Fibroblast of villous mesenchyme (primary cell): Measurements from ENCODE around the gene SNX25. TPM values are rescaled to one million over a fixed set of nuclear protein-coding genes. Genes with fewer than 3 reads are reported as not detected.

Experiments
- DNase-seq: peaks from one replicate; pipeline ENCODE4 v3.0.0-alpha.2; 2010; ENCODE audit warnings: low read depth
- H3K4me3 ChIP-seq: 2 replicates; pipeline ENCODE4 v1.5.1; 2011; ENCODE audit warnings: low read depth, mild to moderate bottlenecking, low read length
- total RNA-seq: library from RNA; depleted of rRNA; stranded (reverse); fragments of >200 nt; gene quantifications from 2 replicates; pipeline ENCODE4 v1.2.3, GENCODE V29; 2012
- TF ChIP-seq, protein P1 (sequence below): IDR thresholded peaks from 2 replicates; pipeline ENCODE4 v1.5.1; 2012; ENCODE audit warnings: low read depth, mild to moderate bottlenecking, low read length; ENCODE audit not compliant: insufficient read depth

Gene SNX25
- total RNA-seq, 1 donor, result 47.1 TPM

DNA sequence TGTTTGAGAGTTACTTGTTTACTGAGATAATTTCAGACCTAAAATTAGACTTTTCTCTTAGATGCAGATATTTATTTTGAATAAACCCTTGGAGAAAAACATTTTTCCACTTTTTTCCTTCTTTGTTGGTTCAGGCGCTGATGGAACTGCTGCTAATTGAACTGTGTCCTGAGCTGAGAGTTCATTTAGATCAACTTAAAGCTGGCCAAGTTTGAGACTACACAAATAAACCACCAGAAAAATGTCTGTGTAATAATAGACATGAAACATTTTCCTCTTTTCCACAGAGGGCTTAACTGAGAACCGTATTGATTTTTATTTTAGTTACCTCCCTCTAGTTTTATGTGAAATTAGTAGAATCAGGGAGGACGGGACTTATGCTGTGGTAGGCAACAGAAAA, 153.9 kb downstream of the SNX25 start:
- TF ChIP-seq, protein P1, sequence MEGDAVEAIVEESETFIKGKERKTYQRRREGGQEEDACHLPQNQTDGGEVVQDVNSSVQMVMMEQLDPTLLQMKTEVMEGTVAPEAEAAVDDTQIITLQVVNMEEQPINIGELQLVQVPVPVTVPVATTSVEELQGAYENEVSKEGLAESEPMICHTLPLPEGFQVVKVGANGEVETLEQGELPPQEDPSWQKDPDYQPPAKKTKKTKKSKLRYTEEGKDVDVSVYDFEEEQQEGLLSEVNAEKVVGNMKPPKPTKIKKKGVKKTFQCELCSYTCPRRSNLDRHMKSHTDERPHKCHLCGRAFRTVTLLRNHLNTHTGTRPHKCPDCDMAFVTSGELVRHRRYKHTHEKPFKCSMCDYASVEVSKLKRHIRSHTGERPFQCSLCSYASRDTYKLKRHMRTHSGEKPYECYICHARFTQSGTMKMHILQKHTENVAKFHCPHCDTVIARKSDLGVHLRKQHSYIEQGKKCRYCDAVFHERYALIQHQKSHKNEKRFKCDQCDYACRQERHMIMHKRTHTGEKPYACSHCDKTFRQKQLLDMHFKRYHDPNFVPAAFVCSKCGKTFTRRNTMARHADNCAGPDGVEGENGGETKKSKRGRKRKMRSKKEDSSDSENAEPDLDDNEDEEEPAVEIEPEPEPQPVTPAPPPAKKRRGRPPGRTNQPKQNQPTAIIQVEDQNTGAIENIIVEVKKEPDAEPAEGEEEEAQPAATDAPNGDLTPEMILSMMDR, result no peak
- DNase-seq, result no peak
- no peak overlapping the region for H3K4me3 ChIP-seq

DNA sequence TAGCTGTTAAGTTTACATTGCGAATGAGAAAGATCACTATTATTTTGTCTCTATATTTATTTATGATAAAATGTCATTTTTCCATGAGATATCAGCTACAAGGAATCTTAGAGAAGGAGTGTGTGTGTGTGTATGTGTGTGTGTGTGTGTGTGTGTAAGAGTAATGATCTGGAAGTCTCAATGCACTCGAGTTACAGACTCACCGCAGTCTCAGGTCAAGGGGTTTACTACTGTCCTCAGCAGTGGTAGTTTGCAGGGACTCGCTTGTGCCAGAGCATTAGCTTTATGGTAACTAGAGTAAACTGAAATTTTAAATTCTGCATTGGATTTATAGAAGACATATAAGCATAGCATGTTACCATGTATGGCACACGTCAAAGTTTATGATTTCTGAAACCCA, 155.5 kb downstream of the SNX25 start:
- no peak for DNase-seq
- no peak overlapping the region for H3K4me3 ChIP-seq
- TF ChIP-seq, protein P1, result no peak

DNA sequence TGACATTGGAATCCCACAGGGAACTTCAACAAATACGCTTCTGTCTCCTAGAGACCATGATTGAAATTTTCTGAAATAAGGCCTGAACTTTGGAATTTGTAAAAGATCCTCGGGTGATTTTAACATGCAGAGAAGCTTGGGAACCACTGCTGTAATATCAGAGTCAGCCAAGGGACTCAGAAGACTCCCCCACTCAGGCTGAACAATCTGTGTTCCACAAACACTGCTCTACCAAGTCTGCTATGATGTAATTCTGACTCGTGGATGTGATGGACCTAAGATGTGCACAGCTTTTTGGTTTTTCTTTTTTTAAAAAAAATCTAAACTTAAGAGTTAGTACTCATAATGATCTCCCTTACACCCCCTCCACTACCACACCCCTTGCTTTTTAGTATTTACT, 160.3 kb downstream of the SNX25 start:
- no peak overlapping the region for H3K4me3 ChIP-seq
- TF ChIP-seq, protein P1, result no peak
- no peak for DNase-seq

DNA sequence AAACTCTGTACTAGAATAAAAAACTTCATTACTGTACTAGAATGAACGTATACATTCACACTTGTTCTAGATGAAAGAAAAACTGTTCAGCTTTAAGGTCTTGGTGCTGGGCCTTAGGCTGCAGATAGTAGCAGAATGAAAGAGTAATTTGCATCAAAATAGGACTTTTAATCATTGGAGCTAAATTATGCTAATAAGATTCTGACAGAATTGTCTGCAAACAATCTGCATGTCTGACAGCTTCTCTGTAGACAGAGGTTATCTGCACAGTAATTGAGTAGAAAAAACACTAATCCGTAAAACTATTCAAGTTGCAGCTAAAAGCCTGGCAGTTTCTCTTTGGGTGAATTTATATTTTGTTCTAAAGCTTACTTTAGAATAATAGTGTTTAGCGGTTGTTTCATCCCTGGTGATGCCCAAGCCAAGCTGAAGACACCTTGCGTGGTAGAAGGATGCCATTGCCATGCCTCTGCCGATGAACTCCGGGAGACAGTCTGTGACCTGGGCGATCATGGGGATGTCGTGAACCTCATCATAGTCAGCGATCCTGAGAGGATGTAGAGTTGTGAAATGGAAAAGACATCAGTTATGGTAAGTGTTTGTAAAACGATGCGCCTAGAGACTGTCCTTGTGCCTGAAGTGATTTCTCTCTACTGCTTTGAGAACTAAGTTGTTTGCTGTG, 161.0 kb downstream of the SNX25 start:
- TF ChIP-seq, protein P1, result no peak
- no peak for DNase-seq
- no peak overlapping the region for H3K4me3 ChIP-seq

DNA sequence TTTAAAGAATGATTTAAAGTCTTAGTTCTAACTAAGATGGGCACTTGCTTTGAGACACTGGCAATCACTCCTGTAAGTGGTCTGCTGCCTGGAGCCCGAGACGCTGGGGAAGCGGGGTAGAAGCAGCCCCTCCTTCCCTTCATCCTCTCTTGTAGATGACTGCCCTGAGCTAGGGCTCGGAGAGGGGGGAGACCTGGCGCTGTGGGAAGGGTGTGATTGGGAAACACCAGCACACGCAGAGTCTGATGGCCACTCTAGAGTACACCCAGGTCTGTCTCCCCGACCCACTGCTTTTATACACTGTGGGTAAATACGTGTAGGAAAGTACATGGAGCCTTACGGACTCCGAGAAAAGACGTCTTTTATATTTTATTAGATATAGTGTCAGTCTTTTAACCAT, 162.3 kb downstream of the SNX25 start:
- no peak overlapping the region for H3K4me3 ChIP-seq
- no peak for DNase-seq
- TF ChIP-seq, protein P1, result no peak

DNA sequence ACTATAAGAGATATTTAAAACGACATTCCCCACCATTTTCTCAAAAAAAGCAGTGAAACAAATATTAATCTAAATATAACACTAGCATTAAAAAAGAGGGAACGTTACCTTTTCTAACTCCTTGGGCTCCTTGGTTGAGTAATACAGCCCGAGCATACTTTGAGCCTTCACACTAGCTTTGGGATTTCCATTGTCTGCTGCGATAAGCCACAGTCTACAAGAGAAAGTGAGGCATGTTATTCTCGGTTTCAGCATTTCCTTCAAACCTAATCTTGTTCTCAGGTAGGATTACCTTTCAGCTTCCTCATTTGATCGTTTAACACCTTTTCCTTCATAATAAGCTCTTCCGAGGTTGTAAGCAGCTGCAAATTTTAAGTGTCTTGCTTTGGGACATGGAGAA, 164.6 kb downstream of the SNX25 start:
- no peak overlapping the region for H3K4me3 ChIP-seq
- TF ChIP-seq, protein P1, result no peak
- DNase-seq, result no peak

DNA sequence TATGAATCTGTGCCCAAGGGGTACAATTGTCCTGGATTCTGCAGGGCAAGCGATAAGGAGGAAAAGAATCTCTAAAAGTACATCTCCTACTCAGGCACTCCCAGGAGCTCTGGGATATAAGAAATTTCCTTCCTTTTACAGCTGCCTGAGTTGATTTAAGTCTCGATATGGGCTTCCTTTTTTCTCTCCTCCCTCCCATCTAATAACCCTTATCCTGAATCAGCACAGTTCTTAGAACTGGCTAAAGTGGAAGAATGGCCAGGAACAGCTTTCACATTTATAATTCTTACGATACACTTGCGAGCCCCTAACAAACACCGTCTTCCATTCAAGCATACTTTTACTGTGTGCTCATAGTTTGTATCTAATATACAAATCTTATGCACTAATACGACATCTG, 165.2 kb downstream of the SNX25 start:
- TF ChIP-seq, protein P1, result no peak
- H3K4me3 ChIP-seq, result no peak overlapping the region
- DNase-seq, result no peak
